Umbilical cord (tissue), 2 donors: ENCODE results near the gene FNDC11. TPM values are rescaled to one million over a fixed set of nuclear protein-coding genes. Genes with fewer than 3 reads are reported as not detected.

Experiments used
- DNase-seq: peaks from one replicate; pipeline ENCODE4 v3.0.0-alpha.2; 2015; ENCODE audit warnings: low spot score
- total RNA-seq: library from RNA; depleted of rRNA; stranded (reverse); fragments of >200 nt; gene quantifications from one replicate; pipeline ENCODE4 v1.2.3, GENCODE V29; 2014; ENCODE audit warnings: low replicate concordance; ENCODE audit not compliant: insufficient read depth

Gene FNDC11
- total RNA-seq, 1 donor from 2014 or later: 1.2 TPM

- DNase-seq: no peak
These were observed 25.2 kb downstream of the FNDC11 start for GRCh38 chr20:63579017-63579694.

DNA sequence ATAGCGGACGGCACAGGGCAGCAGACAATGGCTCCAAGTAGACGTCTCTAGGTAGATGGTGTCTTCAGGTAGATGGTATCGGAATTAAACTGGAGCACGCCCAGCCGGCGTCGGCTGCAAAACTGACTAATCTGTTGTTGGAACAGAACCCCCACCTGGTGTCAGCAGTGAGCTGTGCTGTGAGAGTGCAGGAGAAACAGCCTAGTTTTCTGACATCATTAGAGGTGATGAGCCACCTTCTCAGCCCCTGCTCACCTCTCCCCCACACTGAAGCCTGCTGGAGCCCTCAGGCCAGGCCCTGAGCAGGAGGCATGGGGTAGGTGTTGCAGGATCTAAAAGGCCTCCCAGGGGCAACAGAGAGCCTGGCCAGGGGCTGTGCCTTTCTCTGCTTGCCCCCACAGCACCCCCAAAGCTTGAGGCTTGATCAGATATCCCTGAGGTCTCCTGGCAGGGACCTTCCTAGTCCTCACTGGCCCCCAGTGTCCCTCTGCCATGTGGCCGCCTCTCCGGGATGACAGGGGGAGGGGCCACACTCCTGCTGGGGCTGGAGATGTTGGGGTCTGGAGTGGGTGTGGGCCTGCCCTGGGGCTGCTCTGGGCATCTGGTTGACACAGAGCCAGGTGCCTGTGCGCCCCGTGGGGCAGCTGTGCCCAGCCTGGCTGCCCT, 27.0 kb downstream of the FNDC11 start:
- DNase-seq: peak; percentile 20

GRCh38 chr20:63582382-63583063, 28.6 kb downstream of the FNDC11 start:
- no peak for DNase-seq

DNA sequence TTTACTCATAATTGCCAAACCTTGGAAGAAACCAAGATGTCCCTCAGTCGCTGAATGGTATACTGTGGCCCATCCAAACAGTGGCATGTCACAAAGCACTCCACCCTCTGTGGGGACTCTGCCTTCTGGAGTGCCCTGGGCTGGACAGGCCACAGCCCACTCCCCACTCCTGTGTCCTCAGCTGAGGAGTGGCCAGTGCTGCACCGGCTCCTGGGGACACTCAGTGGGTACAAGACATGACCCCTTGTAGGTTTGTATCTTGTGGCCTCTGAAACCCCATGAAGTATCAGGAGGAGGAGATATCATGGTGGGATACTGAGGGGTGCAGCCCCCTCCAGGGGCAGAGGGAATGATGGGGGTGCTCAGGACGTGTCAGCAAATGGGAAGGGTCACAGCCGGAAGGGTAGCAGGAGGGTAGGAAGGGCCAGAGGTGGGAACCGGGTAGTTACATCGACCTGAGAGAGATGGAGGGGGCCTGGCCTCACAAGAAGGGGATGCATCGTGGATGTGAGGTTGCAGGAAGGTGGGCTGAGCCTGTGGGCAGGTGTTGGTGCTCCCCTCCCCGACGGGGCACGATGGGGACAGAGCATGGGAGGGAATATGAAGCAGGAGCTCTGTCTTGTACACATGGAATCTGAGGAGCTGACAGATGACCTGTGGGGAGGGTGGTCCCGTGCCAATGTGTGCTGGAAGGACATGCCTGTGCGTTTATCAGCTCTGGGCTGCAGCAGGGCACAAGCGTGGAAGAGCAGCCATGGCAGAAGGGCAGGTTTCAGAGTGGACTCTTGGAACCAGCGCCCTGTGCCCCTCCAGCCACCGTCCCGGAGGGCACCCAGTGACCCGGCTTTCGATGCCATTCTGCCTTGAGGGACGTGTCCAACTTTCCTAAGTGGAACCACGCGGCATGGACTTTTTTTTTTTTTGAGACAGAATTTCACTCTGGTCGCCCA, 31.9 kb downstream of the FNDC11 start:
- no peak for DNase-seq

- DNase-seq: no peak
These were observed 32.8 kb downstream of the FNDC11 start for GRCh38 chr20:63586797-63587196.

DNA sequence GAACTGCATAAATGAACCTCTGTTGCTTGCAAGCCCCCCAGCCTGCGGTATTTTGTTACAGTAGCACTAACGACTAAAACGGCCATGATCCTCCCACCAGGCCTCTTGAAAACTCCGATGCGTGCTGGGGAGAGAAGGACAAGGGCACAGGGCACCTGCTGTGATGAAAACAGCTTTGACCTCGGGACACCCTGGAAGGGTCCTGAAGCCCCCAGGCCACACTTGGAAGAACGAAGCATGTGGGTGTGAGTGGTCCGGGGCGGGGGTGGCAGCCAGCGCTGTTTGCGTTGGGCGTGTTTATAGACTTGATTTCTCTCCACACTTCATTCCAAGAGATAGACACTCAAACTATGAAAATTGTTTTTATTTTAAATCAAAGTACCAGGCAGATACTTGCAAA, 33.3 kb downstream of the FNDC11 start:
- no peak for DNase-seq

DNA sequence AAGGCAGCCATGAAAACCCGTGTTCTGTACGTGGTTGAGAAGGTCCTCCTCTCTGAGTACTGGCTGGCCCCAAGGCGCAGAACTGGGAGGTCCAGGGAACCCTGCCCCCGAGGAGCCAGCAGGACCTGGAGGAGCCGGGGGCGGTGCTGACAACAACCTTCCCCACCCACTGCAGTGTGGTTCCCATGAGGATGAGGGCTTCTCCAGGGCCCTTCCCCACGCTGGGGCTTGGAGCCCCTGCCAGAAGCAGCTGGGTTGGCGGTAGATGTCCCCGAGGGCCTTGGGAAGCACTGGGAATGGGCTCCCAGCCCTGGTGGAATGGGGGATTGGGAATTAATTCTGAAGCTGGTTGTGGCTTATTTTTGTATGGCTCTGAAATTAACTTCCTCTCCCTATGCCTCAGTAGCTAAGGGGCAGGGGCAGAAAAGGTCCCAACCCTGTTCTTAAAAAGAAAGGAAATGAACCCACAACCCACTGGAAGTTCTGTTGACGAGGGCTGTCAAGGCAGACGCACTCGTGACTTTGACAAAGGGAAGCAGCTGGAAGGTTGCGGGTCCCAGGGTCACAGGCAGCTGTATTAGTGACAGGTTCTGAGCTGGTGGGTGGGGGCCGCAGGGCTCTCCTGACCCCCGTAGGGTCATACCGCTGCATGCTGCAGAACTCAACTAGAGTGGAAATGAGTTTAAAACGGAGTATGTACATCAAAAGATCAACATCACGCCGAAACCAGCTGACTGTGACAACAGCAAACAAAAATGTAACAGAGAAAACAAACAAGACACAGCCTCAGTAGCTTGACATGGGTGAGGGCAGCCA, 34.0 kb downstream of the FNDC11 start:
- no peak for DNase-seq

DNA sequence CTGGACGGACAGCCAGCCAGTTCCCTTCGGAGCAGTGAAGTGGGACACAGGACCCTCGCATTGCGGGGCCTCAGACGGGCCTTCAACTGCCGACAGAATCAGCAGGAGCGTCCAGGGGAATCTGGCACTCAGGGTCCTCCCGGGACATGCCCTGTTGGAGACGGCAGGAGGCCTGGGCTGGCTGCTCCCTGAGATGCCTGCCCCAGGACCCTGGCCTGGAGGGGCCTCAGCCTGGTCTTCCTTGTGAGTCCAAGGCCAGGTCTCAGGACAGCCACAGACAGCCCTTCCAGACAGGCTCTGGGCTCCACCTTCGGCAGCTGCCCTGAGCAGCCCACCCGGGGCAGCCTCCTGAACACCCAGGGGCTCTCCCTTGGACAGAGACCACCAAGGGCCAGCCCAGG, 34.7 kb downstream of the FNDC11 start:
- DNase-seq: no peak

DNA sequence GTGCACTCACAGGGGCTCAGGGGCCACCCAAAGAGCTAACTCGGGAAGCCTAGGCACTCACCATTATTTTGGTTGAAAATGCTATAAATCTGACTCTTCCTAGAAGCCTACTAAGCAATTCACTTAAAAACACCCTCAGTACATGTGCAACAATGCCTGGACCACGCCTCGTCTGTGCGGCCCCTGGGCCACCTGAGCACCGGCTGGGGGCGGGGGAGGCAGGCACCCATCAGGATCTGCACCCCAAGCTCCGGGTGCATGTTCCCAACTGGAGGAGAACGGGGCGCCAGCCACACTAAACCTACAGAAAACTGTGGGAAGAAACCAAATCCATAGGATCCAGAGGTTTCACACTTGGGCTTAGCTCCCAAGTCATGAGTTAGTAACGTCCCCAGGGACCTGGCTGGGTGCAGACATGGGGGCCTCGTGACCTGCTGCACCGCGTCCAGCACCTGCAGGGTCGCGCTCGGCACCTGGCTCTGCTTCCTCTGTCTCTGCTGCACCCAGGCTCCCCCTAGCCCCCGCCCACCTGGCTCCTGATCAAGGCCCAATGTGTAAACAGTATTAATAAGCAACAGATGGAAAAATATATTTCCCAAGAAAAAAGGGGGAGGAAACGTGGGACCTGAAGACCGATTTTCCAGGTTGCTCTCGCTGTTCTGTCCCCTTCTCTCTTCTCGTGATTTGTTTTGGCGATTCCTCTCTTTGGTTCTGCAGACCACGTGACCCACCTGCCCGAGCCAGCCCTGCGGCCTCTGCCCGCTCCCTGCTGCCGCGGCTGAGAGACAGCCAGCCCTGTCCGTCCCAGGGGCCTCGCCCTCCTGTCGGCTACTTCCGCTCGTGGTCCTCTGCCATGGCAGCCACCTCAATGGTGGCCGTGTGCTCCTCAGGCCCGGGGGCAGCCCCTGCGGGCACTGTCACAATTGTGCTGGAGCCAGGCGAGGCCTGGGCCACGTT, 35.6 kb downstream of the FNDC11 start:
- no peak for DNase-seq

DNA sequence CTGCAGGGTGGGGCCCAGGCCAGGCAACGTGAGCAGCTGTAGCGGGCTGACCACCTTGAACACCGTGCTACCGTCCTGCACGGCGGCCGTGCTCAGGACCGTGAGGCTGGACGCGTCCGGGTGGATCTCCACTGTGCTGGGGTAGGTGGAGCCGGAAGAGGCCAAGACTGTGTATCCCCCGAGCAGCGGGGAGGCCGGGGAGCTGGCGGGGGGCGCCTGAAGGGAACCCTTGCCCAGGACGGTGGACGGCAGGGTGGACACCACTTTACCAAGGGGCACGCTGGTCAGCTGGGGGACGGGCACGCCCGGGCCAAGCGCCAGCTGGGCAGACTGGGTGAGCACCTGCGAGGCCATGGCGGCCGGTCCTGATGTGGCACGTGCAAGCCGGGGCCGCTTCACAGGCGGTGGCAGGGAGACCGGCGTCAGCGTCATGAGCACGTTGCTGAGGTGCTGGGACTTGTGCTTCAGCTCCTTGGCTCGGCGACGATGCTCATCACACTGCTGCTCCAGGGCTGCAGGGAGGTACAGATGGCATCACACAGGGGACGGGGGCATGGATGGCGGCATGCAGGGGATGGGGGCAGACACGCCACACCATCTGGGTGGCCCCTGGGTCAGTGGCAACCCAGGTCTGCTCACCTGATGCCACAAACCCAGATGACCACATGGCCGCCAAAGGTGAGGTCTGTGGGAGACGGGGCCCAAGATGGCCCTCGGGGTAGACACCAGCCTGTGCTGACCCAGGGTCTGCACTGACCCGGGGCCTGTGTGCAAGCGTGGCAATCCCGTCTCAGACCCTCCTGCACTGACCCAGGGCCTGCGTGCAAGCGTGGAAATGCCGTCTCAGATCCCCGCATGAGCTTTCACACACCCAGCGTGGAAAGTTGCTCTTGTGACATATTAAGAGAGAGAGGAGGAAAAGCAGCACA, 36.5 kb downstream of the FNDC11 start:
- DNase-seq: no peak

- DNase-seq: no peak
These were observed 37.2 kb downstream of the FNDC11 start for GRCh38 chr20:63591147-63591533.

GRCh38 chr20:63591786-63592355, 37.9 kb downstream of the FNDC11 start:
- DNase-seq: no peak

DNA sequence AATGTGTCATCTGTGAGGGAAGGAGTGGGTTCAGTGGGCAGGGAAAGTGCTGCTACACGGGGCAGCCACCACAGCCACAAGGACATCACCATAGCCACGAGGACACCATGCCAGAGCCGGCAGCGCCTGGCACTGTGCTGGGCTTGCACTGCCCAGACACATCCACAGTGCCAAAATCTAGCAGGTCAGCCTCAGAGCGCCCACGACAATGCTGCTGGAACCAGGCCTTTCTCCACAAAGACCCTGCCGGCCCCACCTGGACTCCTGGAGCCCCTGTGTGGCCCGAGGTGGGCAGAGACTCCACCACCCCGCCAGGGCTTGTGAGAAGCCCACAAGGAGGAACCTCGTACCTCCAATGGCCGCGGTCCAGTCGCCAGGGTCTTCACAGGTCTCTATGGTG, 38.7 kb downstream of the FNDC11 start:
- DNase-seq: no peak

- no peak for DNase-seq
These were observed 40.1 kb downstream of the FNDC11 start for GRCh38 chr20:63594043-63594561.

DNA sequence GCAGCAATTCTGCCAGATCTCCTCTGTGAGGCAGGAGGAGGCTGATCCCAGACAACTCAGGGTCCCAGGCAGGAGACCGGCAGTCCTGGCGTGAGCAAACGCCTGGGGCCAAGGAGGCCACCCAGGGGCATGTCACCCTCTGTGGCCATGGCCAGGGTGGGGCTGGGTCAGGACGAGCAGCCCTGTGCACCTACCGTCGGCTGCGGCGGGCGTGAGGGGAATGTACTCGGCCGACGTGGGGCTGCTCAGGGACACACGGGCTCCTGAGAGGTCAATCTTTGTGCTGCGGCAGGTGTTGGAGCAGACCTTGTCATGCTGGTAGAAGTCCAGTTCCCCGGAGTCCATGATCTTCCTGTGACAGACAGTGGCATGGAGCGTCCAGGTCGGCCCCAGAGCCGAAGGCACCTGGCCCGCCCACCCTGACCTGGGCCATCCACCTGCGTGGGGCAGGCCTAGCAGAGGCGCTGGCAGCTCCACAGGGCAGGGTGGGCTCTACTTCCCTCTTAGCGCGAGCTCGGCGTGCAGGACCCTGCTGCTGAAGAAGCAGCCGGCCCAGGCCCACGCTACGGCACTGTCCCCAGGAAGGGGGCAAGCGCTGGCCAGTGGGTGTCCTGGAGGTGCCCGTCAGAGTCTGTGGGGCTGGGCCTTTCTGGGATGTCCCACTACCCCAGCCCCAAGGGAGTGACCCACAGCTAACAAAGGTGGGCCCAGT, 41.6 kb downstream of the FNDC11 start:
- DNase-seq: no peak

- DNase-seq: no peak
These were observed 42.5 kb downstream of the FNDC11 start for GRCh38 chr20:63596423-63596822.
